ENCODE results near the gene UFD1.
"Not testable (repeated sequence)": the region's sequence is repeated elsewhere in the genome, so short reads cannot be mapped to it uniquely, and the experiment has no call there.

UFD1 gene

DNA sequence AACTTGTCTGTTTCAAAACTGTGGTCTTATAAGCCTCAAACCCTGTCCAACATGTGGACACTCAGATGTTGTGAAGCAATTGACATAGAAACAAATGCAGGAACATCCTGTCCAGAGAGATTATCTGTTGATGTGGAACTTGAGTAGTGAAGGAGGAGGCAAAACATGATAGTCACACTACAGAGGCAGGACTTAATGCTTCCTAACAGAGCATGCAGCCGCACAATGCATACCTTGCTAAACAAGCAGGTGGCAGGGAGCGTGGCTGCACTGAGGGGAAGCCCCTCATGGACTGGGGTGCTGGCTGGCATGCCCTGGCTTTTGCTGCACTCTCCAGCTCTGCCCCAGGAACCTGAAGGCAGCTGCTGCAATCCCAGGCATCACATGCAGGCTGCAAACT lies 36.8 kb downstream of the UFD1 start:
- DNase-seq (ENCODE audit: low spot score), result no peak
- in situ Hi-C loops (cut with MboI; ENCODE audit: low sequenced_read_pairs, unreplicated experiment), result no loop called here
- TF ChIP-seq, protein P1, sequence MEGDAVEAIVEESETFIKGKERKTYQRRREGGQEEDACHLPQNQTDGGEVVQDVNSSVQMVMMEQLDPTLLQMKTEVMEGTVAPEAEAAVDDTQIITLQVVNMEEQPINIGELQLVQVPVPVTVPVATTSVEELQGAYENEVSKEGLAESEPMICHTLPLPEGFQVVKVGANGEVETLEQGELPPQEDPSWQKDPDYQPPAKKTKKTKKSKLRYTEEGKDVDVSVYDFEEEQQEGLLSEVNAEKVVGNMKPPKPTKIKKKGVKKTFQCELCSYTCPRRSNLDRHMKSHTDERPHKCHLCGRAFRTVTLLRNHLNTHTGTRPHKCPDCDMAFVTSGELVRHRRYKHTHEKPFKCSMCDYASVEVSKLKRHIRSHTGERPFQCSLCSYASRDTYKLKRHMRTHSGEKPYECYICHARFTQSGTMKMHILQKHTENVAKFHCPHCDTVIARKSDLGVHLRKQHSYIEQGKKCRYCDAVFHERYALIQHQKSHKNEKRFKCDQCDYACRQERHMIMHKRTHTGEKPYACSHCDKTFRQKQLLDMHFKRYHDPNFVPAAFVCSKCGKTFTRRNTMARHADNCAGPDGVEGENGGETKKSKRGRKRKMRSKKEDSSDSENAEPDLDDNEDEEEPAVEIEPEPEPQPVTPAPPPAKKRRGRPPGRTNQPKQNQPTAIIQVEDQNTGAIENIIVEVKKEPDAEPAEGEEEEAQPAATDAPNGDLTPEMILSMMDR (IDR thresholded peaks at IDR 0.05; ENCODE audit: borderline replicate concordance, control extremely low read depth, extremely low read depth, insufficient read depth, missing control alignments), result no peak

DNA sequence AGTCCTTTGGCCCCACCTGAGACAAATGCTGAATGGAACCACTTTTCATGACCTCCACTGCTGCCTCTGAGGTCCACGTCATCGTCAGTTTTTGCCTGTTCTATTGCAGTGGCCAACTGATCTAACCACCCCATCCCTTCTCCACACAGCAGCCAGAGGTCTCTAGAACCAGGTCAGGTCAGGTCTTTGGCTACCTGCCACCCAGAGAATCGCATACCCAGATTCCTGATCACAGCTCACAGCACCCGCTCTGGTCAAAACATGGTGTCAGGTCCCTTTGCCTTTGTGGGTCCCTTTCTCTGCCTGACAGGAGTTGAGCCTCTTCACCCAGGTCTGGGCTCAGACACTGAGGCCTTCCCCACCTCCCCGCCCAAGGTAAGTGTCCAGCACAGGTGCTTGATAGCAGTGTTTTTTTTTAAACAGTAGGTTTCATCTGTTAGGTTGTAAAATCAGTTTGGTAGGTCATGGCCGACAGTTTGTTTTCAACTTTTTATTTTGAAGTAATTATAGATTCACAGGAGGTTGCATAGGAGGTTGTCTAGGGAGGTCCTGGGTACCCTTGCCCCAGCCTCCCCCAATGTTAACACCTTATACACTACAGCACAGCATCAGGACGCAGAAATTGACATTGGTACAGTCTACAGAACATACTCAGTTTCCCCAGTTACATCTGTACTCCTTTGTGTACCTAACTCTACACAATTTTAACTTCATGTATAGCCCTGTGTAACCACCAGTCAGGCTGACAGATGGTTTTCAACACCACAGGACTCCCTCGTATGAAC lies 38.4 kb downstream of the UFD1 start:
- in situ Hi-C loops (cut with MboI; ENCODE audit: low sequenced_read_pairs, unreplicated experiment), result no loop called here
- TF ChIP-seq, protein P1 (IDR thresholded peaks at IDR 0.05; ENCODE audit: borderline replicate concordance, control extremely low read depth, extremely low read depth, insufficient read depth, missing control alignments), result no peak
- DNase-seq (ENCODE audit: low spot score), result no peak

DNA sequence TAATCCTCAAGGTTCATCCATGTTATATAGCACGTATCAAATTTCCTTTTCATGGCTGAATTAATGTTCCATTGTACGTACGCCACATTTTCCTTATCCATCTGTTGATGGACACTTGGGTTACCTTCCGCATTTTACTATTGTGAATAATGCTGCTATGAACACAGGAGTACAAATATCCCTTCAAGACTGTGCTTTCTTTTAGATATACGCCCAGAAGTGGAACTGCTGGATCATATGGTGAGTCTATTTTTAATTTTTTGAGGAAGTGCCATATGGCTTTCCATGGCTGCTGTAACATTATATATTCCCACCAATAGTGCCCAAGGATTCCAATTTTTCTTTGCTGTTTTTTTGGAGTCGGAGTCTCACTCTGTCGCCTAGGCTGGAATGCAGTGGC lies 40.7 kb downstream of the UFD1 start:
- no peak for DNase-seq (ENCODE audit: low spot score)
- in situ Hi-C loops (cut with MboI; ENCODE audit: low sequenced_read_pairs, unreplicated experiment), result no loop called here
- TF ChIP-seq, protein P1 (IDR thresholded peaks at IDR 0.05; ENCODE audit: borderline replicate concordance, control extremely low read depth, extremely low read depth, insufficient read depth, missing control alignments), result no peak

DNA sequence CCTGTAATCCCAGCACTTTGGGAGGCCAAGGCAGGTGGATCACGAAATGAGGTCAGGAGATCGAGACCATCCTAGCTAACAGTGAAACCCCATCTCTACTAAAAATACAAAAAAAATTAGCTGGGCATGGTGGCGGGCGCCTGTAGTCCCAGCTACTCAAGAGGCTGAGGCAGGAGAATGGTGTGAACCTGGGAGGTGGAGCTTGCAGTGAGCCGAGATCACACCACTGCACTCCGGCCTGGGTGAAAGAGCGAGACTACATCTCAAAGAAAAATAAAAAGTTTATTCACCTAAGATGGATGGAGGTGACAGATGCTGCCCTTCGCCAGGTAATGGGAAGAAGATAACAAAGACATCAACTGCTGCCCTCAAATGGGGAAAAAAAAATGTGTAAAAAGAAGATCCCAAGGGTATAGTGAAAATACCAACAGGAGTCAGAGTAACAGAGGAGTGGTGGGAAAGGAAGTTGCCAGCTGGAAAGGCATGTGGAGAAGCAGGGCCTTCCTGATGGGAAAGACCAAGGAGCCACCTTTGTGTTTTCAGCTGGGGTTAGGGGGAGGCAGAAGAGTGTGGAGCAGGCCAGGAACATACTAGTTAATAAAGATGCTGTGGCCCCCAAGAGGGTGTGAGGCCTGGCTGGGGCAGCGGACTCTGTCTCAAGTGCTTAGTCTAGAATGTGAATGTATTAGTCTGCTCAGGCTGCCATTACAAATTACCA lies 42.4 kb downstream of the UFD1 start:
- in situ Hi-C loops (cut with MboI; ENCODE audit: low sequenced_read_pairs, unreplicated experiment), result not testable (repeated sequence)

DNA sequence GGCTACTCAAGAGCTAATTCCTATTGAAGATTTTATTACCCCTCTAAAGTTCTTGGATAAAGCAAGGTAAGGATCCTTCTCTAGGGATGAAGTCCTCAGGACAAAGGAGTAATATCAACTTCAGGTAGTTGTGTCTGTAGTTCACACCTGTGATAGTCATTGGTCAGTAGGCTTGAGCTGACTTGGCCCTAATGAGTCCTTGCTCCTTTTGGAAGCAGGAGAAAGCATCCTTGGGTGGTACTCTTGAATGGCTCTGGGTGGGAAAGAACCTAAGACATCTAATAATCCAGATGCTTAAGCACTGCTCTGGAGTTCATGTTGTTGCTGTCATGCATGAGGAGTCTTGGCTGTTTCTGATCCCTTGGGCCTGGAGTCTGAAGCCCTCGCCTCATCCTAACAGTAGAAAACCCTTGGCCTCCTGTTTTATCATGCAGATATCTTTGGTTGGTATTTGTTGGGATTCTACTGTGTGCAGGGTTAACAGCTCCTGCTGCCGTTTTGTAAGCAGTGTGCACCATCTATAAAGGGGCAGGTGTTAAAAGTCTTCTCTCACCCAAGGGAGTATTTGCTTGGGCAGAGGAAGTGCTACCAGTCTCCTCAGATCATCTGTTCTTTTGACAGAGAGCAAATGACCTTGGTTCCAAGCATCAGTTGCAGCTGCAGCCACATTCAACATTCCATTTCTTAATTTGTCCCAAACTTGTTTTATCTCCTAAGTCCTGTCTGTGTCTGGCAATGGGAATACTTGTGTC lies 44.0 kb downstream of the UFD1 start:
- no peak for DNase-seq (ENCODE audit: low spot score)
- in situ Hi-C loops (cut with MboI; ENCODE audit: low sequenced_read_pairs, unreplicated experiment), result no loop called here
- TF ChIP-seq, protein P1 (IDR thresholded peaks at IDR 0.05; ENCODE audit: borderline replicate concordance, control extremely low read depth, extremely low read depth, insufficient read depth, missing control alignments), result no peak

More for the DNA sequence above, 42.4 kb downstream of the UFD1 start:
- DNase-seq (ENCODE audit: low spot score), result not testable (repeated sequence)

DNA sequence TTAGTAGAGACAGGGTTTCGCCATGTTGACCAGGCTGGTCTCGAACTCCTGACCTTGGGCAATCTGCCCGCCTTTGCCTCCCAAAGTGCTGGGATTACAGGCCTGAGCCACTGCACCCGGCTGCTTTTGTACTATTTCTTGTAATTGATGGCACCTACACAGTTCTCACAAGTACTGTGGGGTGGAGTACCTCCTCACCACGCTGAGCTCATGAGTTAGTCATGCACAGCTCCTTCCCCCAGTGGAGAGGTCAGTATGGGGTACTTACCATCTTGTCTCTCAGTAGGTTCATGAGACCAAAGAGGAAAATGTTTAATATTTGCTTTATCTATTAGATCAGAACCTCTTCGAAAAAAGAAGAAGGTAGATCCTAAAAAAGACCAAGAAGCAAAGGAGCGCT lies 44.6 kb downstream of the UFD1 start:
- in situ Hi-C loops (cut with MboI; ENCODE audit: low sequenced_read_pairs, unreplicated experiment), result no loop called here
- TF ChIP-seq, protein P1 (IDR thresholded peaks at IDR 0.05; ENCODE audit: borderline replicate concordance, control extremely low read depth, extremely low read depth, insufficient read depth, missing control alignments), result no peak
- no peak for DNase-seq (ENCODE audit: low spot score)
